Loucy (cell line): ENCODE data around the gene OTP.
"Not testable (repeated sequence)": the region's sequence is repeated elsewhere in the genome, so short reads cannot be mapped to it uniquely, and the experiment has no call there.

Experiments used
- H2AFZ ChIP-seq: fragments of 200-600 bp; sonication (generic); 2 replicates; pipeline ENCODE4 v1.6.0; 2016; ENCODE audit warnings: antibody characterized with exemption, mild to moderate bottlenecking, low read length, moderate library complexity
- H3F3A ChIP-seq: fragments of 200-600 bp; 2 replicates; pipeline ENCODE4 v1.6.0; 2016; ENCODE audit warnings: antibody characterized with exemption, low read depth, mild to moderate bottlenecking
- H3K27me3 ChIP-seq: fragments of 200-600 bp; sonication (generic); 2 replicates; pipeline ENCODE4 v1.6.1; 2014; ENCODE audit warnings: low read length, mild to moderate bottlenecking; ENCODE audit not compliant: insufficient read depth, poor library complexity, severe bottlenecking
- H3K36me3 ChIP-seq: fragments of 200-600 bp; sonication (generic); 2 replicates; pipeline ENCODE4 v1.6.1; 2016; ENCODE audit warnings: low read length; ENCODE audit not compliant: insufficient read depth
- H3K4me1 ChIP-seq: fragments of 200-600 bp; sonication (generic); 2 replicates; pipeline ENCODE4 v1.5.1; 2014; ENCODE audit warnings: low read length, mild to moderate bottlenecking; ENCODE audit not compliant: insufficient read depth, poor library complexity, severe bottlenecking
- H3K4me2 ChIP-seq: fragments of 200-600 bp; sonication (generic); 2 replicates; pipeline ENCODE4 v1.6.0; 2014; ENCODE audit warnings: antibody characterized with exemption, low read length, low read depth, mild to moderate bottlenecking; ENCODE audit not compliant: poor library complexity, severe bottlenecking
- H3K4me3 ChIP-seq: fragments of 200-600 bp; sonication (generic); 2 replicates; pipeline ENCODE4 v1.5.1; 2014; ENCODE audit warnings: low read length, mild to moderate bottlenecking, mixed read lengths; ENCODE audit not compliant: poor library complexity, severe bottlenecking
- H3K79me2 ChIP-seq: fragments of 200-600 bp; sonication (generic); 2 replicates; pipeline ENCODE4 v1.6.1; 2014; ENCODE audit warnings: low read length; ENCODE audit not compliant: insufficient read depth
- H3K9ac ChIP-seq: fragments of 200-600 bp; sonication (generic); 2 replicates; pipeline ENCODE4 v1.6.0; 2014; ENCODE audit warnings: mild to moderate bottlenecking, low read depth, low read length, moderate library complexity; ENCODE audit not compliant: poor library complexity, severe bottlenecking
- H3K9me2 ChIP-seq: fragments of 200-600 bp; sonication (generic); replicated peaks from 2 replicates; pipeline ENCODE4 v1.6.1; 2016; ENCODE audit warnings: low read depth, low read length, mixed read lengths
- H3K9me3 ChIP-seq: fragments of 200-600 bp; sonication (generic); 2 replicates; pipeline ENCODE4 v1.6.1; 2014; ENCODE audit warnings: mild to moderate bottlenecking, antibody characterized with exemption, low read length, low read depth; ENCODE audit not compliant: insufficient read depth
- H4K20me1 ChIP-seq: fragments of 200-600 bp; sonication (generic); 2 replicates; pipeline ENCODE4 v1.6.0; 2014; ENCODE audit warnings: antibody characterized with exemption, low read length, mild to moderate bottlenecking; ENCODE audit not compliant: insufficient read depth, poor library complexity, severe bottlenecking
- CTCF ChIP-seq: fragments of 200-600 bp; sonication (generic); conservative IDR thresholded peaks from 2 replicates; pipeline ENCODE4 v1.5.1; 2014; ENCODE audit warnings: mild to moderate bottlenecking, antibody characterized with exemption, low read length

The OTP gene

GRCh38 chr5:77586101-77586500, 52.4 kb downstream of the OTP start:
- no peaks in the 10 kb centered on the region for H3K4me1 ChIP-seq
- H3K27me3 ChIP-seq, result no peaks in the 10 kb centered on the region
- TF ChIP-seq CTCF, result no peak
- no peaks in the 10 kb centered on the region for H3K36me3 ChIP-seq
- no peaks in the 10 kb centered on the region for H3K9me3 ChIP-seq
- H3K9ac ChIP-seq, result no peak overlapping the region
- no peaks in the 10 kb centered on the region for H4K20me1 ChIP-seq
- no peak overlapping the region for H3K4me3 ChIP-seq
- H3K79me2 ChIP-seq, result no peaks in the 10 kb centered on the region
- no peak overlapping the region for H2AFZ ChIP-seq
- H3K4me2 ChIP-seq, result no peak overlapping the region
- H3F3A ChIP-seq, result no peaks in the 10 kb centered on the region; the same call in 1 of the 2 replicates
- no peaks in the 10 kb centered on the region for H3K9me2 ChIP-seq

GRCh38 chr5:77582143-77582542, 56.4 kb downstream of the OTP start:
- not testable (repeated sequence) for H4K20me1 ChIP-seq, H3K4me3 ChIP-seq, H2AFZ ChIP-seq, H3F3A ChIP-seq, H3K9ac ChIP-seq, H3K79me2 ChIP-seq, H3K9me2 ChIP-seq, H3K36me3 ChIP-seq, H3K27me3 ChIP-seq, H3K4me2 ChIP-seq, H3K9me3 ChIP-seq, H3K4me1 ChIP-seq
